Endothelial cell of umbilical vein (primary cell): ENCODE measurements around the gene NRXN3.

Source experiments
- CTCF ChIP-seq, 2 donors: IDR thresholded peaks; 1 replicate in 1 of 2; 2 replicates in 1 of 2; pipeline ENCODE4 v1.5.1; 2011; ENCODE audit warnings: low read length in 2 of 2, mild to moderate bottlenecking in 2 of 2, moderate library complexity in 2 of 2, control low read depth in 1 of 2, inconsistent platforms in 1 of 2, low read depth in 1 of 2; ENCODE audit not compliant: insufficient read depth in 1 of 2; ENCODE audit errors: extremely low read depth in 1 of 2
- EZH2 ChIP-seq: IDR thresholded peaks from 2 replicates; pipeline ENCODE4 v1.6.1; 2012; ENCODE audit warnings: borderline replicate concordance, low read depth, mild to moderate bottlenecking, moderate library complexity, low read length, inconsistent platforms; ENCODE audit not compliant: severe bottlenecking
- POLR2A ChIP-seq: IDR thresholded peaks from 2 replicates; pipeline ENCODE4 v1.6.1; 2012; ENCODE audit warnings: low read depth, mild to moderate bottlenecking, control low read depth, low read length

GRCh38 chr14:78968265-78968664, 798.1 kb downstream of the NRXN3 start:
- TF ChIP-seq EZH2 (no peak), POLR2A (no peak), CTCF (IDR thresholded peaks at IDR 0.05; ENCODE audit: extremely low read depth in 1 of 2, insufficient read depth in 1 of 2, low read depth in 1 of 2, low read length in 2 of 2) (no peak)
